Measurements from ENCODE around the gene SLC17A2. TPM values are rescaled to one million over a fixed set of nuclear protein-coding genes. Genes with fewer than 3 reads are reported as not detected.
"Not testable (repeated sequence)": the region's sequence is repeated elsewhere in the genome, so short reads cannot be mapped to it uniquely, and the experiment has no call there.

The SLC17A2 gene
- total RNA-seq, 1 donor from 2014 or later, result not detected

DNA sequence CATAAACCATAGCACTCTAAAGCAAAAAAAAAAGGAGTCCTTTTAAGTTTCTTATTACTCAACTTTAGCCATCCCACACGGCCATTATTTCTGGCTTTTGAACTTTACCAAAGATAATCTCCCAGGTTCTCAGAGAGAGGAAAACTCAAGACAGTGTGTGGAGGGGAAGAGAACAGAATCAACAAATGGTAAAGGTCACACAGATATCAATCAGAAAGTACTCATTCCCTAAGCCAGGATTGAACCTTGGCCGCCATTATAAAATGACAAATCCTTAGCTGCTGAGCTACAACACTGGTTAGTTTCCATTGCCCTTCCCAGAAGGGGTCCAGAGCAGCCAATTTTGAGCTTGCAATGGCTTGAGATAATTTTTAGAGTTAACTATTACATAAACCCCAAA, 22.0 kb upstream of the SLC17A2 start:
- DNase-seq (ENCODE audit: low spot score, unreplicated experiment), result no peak
- Mint-ChIP-seq H3K9me3 (ENCODE audit: low read depth) (peaks cover 4% of the 10 kb centered on the region), H3K4me3 (ENCODE audit: low read depth) (no peak overlapping the region), H3K27me3 (no peaks in the 10 kb centered on the region), H3K4me1 (ENCODE audit: low read depth) (peaks cover 10% of the 10 kb centered on the region), H3K36me3 (ENCODE audit: insufficient read depth) (peaks cover 1% of the 10 kb centered on the region), H3K27ac (no peak overlapping the region)
- TF ChIP-seq, protein P1, sequence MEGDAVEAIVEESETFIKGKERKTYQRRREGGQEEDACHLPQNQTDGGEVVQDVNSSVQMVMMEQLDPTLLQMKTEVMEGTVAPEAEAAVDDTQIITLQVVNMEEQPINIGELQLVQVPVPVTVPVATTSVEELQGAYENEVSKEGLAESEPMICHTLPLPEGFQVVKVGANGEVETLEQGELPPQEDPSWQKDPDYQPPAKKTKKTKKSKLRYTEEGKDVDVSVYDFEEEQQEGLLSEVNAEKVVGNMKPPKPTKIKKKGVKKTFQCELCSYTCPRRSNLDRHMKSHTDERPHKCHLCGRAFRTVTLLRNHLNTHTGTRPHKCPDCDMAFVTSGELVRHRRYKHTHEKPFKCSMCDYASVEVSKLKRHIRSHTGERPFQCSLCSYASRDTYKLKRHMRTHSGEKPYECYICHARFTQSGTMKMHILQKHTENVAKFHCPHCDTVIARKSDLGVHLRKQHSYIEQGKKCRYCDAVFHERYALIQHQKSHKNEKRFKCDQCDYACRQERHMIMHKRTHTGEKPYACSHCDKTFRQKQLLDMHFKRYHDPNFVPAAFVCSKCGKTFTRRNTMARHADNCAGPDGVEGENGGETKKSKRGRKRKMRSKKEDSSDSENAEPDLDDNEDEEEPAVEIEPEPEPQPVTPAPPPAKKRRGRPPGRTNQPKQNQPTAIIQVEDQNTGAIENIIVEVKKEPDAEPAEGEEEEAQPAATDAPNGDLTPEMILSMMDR (IDR thresholded peaks at IDR 0.05; ENCODE audit: unreplicated experiment), result no peak

DNA sequence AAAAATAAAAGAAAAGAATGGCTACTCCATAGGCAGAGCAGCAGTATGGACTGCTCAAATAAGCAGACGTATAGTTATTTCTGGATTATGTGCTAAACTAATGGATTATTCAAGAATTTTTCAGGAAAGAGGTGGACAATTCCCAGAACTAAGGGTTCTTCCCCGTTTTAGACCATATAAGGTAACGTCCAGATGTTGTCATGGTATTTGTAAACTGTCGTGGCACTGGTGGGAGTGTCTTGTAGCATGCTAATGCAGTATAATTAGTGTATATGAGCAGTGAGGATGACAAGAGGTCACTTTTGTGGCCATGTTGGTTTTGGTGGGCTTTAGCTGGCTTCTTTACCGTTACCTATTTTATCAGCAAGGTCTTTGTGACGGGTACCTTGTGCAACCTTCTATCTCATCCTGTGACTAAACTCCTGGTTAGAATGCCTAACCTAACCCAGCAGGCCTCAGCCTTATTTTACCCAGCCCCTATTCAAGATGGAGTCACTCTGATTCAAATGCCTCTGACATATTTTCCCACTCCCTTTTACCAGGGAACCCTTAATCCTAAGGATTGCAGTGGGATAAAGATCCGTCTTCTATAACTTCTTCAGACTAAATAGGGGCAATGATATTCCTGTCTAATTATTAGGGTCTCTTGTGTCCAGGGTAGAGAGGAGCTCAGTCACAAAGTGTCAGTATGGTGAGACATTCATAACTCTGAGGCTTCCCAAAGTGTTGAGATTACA, 21.0 kb upstream of the SLC17A2 start:
- Mint-ChIP-seq H3K9me3 (ENCODE audit: low read depth) (peaks cover 4% of the 10 kb centered on the region), H3K36me3 (ENCODE audit: insufficient read depth) (peaks cover 1% of the 10 kb centered on the region), H3K27ac (no peak overlapping the region), H3K4me3 (ENCODE audit: low read depth) (no peak overlapping the region), H3K4me1 (ENCODE audit: low read depth) (peaks cover 3% of the 10 kb centered on the region), H3K27me3 (no peaks in the 10 kb centered on the region)
- no peak for DNase-seq (ENCODE audit: low spot score, unreplicated experiment)
- TF ChIP-seq, protein P1 (IDR thresholded peaks at IDR 0.05; ENCODE audit: unreplicated experiment), result no peak

DNA sequence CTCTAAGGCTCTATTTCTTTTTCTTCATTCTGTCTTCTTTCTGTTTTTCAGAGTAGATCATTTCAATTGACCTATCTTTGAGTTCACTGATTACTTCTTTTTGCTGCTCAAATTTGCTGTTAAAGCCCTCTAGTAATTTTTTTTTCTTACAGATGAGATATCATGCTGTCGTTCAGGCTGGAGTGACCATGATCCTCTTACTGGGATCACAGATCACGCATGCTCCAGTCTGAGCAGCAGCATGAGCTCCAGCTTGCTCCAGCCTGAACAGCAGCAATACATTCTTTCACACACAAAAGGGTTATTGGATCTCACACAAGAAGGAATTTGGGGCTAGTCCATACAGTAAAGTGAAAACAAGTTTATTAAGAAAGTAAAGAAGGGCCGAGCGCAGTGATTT, 19.8 kb upstream of the SLC17A2 start:
- Mint-ChIP-seq H3K36me3 (ENCODE audit: insufficient read depth) (peaks cover 3% of the 10 kb centered on the region), H3K4me1 (ENCODE audit: low read depth) (peaks cover 2% of the 10 kb centered on the region), H3K27me3 (no peaks in the 10 kb centered on the region), H3K27ac (no peak overlapping the region), H3K4me3 (ENCODE audit: low read depth) (no peak overlapping the region), H3K9me3 (ENCODE audit: low read depth) (peaks cover 11% of the 10 kb centered on the region)
- TF ChIP-seq, protein P1 (IDR thresholded peaks at IDR 0.05; ENCODE audit: unreplicated experiment), result no peak
- DNase-seq (ENCODE audit: low spot score, unreplicated experiment), result no peak

DNA sequence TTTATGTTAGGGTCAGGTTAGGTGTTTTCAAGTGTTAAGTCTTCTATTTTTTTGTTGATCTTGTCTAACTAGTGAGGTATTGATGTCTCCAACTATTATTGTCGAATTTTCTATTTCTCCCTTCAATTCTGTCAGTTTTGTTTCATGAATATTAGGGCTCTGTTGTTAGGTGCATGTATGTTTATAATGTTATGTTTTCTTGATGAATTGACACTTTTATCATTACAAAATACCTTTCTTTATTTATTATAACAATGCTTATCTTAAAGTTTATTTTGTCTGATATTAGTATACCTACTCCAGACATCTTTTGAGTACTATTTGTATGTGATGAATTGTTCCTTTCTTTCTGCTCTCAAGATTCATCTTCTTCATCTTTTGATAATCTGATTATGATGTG, 19.2 kb upstream of the SLC17A2 start:
- peaks cover 2% of the 10 kb centered on the region for H3K4me1 Mint-ChIP-seq (ENCODE audit: low read depth)
- no peaks in the 10 kb centered on the region for H3K27me3 Mint-ChIP-seq
- H3K9me3 Mint-ChIP-seq (ENCODE audit: low read depth), result peaks cover 12% of the 10 kb centered on the region
- TF ChIP-seq, protein P1 (IDR thresholded peaks at IDR 0.05; ENCODE audit: unreplicated experiment), result no peak
- H3K4me3 Mint-ChIP-seq (ENCODE audit: low read depth), result no peak overlapping the region
- H3K36me3 Mint-ChIP-seq (ENCODE audit: insufficient read depth), result peaks cover 3% of the 10 kb centered on the region
- no peak overlapping the region for H3K27ac Mint-ChIP-seq
- DNase-seq (ENCODE audit: low spot score, unreplicated experiment), result no peak

DNA sequence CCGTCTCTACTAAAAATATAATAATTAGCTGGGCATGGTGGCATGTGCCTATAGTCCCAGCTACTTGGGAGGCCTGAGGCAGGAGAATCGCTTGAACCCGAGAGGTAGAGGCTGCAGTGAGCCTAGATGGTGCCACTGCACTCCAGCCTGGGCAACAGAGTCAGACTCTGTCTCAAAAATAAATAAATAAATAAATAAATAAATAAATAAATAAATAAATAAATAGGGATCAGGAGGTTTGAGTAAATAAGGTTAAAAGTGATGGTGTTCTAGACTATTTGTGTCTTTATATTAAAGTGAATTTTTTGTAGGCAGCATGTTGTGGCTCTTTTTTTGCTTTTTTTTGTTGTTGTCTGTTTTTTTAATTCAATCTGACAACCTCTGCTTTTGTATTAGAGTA, 17.0 kb upstream of the SLC17A2 start:
- H3K4me3 Mint-ChIP-seq (ENCODE audit: low read depth); H3K27ac Mint-ChIP-seq; H3K36me3 Mint-ChIP-seq (ENCODE audit: insufficient read depth); H3K4me1 Mint-ChIP-seq (ENCODE audit: low read depth); DNase-seq (ENCODE audit: low spot score, unreplicated experiment); H3K27me3 Mint-ChIP-seq: not testable (repeated sequence)
- peaks cover 12% of the 10 kb centered on the region for H3K9me3 Mint-ChIP-seq (ENCODE audit: low read depth)

DNA sequence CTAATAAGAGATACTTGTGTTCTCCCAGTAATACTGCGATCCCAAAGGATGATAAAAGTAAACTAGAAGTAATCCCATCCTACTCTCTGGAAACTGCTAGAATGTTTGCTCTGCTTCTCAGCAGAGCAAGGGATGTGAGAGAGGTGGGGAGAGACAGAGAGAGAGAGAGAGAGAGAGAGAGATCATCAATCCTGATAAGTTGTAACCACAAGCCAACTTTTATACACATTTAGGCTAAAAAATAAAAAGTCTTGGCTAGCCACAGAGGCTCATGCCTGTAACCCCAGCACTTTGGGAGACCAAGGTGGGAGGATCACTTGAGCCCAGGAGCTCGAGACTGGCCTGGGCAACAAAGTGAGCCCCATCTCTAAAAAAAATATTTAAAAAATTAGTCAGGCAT, 16.1 kb upstream of the SLC17A2 start:
- no peaks in the 10 kb centered on the region for H3K27me3 Mint-ChIP-seq
- no peak overlapping the region for H3K4me3 Mint-ChIP-seq (ENCODE audit: low read depth)
- peaks cover 12% of the 10 kb centered on the region for H3K9me3 Mint-ChIP-seq (ENCODE audit: low read depth)
- H3K4me1 Mint-ChIP-seq (ENCODE audit: low read depth), result no peaks in the 10 kb centered on the region
- peaks cover 3% of the 10 kb centered on the region for H3K36me3 Mint-ChIP-seq (ENCODE audit: insufficient read depth)
- H3K27ac Mint-ChIP-seq, result no peak overlapping the region
- DNase-seq (ENCODE audit: low spot score, unreplicated experiment), result no peak
- TF ChIP-seq, protein P1 (IDR thresholded peaks at IDR 0.05; ENCODE audit: unreplicated experiment), result no peak

DNA sequence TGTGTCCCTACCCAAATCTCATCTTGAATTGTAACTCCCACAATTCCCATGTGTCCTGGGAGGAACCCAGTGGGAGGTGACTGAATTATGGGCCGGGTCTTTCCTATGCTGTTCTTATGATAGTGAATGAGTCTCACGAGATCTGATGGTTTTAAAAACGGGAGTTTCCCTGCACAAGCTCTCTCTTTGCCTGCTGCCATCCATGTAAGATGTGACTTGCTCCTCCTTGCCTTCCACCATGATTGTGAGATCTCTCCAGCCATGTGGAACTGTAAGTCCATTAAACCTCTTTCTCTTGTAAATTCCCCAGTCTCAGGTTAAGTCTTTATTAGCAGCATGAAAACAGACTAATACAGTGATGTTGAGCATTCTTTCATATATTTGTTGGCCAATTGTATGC, 15.2 kb upstream of the SLC17A2 start:
- H3K4me1 Mint-ChIP-seq (ENCODE audit: low read depth); H3K36me3 Mint-ChIP-seq (ENCODE audit: insufficient read depth); H3K27me3 Mint-ChIP-seq; H3K27ac Mint-ChIP-seq; H3K4me3 Mint-ChIP-seq (ENCODE audit: low read depth); DNase-seq (ENCODE audit: low spot score, unreplicated experiment): not testable (repeated sequence)
- peaks cover 12% of the 10 kb centered on the region for H3K9me3 Mint-ChIP-seq (ENCODE audit: low read depth)

All from progenitor cell of endocrine pancreas (in vitro differentiated cells).